GM19455 (cell line): Measurements from ENCODE around the gene TPPP2.

Source experiments
- ATAC-seq: cut with Tn5 transposase; IDR thresholded peaks from one replicate; pipeline ENCODE4 v1.9.1; 2021; ENCODE audit not compliant: unreplicated experiment

TPPP2 gene

GRCh38 chr14:21056520-21057163 lies 26.6 kb downstream of the TPPP2 start:
- ATAC-seq = no peak

DNA sequence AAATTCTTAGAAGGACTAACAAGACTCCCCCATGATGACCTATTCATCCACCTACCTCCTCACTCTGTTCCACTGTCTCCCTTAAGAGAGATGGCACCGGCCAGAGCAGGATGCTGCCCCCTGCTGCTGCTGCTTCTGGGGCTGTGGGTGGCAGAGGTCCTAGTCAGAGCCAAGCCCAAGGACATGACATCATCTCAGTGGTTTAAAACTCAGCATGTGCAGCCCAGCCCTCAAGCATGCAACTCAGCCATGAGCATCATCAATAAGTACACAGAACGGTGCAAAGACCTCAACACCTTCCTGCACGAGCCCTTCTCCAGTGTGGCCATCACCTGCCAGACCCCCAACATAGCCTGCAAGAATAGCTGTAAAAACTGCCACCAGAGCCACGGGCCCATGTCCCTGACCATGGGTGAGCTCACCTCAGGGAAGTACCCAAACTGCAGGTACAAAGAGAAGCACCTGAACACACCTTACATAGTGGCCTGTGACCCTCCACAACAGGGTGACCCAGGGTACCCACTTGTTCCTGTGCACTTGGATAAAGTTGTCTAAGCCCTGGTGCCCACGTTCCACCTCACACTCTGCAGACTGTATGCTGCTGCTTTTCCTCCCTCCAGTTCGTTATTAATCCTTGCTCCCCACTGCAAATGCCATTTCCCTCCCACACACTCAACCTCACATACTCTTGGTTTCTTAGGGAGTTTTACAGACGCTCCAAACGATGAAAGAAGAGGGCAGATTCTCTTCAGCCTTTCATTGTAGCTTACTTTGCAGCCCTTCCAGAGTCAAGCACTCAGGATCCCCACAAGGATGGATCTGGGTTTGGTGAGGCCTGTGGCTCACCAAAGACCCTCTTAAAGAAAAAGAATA lies 28.0 kb downstream of the TPPP2 start, which contains the start of gene RNASE8:
Gene RNASE8 (plus strand): TSS at position 20 of the 873 bp plus-strand sequence. CDS start 71 bp downstream, at position 91.
- no peak for ATAC-seq

DNA sequence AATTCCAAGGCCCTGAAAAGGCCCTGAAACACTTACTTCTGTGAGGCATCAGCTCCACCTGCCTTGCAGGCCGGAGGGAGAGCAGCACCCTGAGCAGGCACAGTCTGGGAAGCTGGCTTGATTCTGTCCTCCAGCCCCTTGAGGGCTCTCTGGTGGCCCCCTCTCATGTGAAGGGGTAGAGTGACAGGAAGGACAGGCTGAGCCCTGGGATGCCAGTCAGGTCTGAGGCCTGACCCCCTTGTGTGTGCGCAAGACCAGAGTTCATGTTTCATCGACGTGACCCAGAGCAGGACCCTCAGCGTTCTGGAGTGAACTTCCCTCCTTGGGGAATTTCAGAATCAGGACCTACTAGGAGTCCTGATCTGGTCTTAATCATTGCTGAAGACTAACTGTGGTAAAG lies 28.9 kb downstream of the TPPP2 start:
- no peak for ATAC-seq

DNA sequence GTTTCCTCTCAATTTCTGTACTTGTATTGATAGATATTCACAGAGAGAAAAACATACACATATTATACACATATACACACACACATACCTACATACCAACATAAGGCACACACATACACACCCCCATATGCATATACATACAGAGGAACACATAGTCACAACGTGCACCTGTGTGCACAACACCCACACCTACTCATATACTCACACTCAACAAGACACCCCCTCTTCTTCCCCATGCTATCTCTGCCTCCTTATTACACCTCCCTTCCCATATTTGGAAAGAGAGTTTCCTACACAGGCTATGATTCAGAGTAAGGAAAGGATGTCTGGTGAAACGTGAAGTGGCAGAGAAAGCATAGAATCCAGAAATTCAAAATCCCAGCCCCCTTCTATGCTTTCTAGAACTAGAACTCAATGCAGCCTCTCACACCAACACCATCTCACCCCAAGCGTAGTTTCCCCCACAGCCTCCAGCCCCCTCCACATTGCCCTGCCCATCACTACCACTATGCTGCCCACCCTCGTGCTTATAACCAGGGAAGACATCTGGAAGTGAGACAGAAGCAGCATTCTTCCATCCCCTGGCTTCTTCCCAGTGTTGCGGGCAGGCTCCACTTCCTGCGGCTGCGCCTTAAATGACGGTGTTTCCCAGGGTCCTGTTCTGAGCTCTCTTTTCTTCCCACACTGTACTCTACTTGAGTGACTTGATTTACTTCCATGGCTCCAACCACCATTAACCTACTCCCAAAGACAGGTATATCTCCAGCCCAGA lies 30.0 kb downstream of the TPPP2 start:
- ATAC-seq = no peak

DNA sequence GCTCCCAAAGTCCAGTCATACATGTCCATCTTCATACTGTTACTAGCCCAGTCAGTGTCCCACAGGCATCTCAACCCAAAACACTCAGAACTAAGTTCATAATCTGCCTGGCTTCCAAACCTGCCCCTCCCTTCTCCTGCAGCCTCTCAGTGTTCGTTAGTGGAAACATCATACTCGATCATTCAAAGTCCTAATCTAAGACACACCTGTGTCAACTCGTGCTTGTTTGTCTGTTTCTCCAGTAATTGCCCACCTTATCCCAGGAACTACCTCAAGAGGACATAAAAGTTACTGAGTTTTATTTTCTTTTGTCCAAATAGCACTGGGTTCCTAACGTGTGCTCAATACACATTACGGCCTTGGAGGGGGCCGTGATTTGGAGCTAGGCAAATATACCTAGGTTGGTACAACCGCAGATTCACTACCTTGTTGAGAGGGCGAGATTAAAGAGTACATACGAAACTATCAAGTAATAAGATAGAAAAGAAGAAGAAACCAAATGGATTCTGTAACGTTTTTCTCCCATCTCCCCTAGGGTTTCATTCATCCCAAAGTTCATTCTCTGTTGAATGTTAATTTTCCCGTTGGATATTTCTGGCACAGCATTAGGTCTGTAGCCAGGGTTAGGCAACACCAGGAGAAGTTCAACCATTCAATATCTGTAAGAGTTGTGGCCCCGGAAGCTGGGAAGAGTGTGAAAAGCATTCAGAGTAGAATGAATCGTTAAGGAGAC lies 30.8 kb downstream of the TPPP2 start:
- ATAC-seq = no peak

- no peak for ATAC-seq
These were observed 31.3 kb downstream of the TPPP2 start for GRCh38 chr14:21061347-21061668.

DNA sequence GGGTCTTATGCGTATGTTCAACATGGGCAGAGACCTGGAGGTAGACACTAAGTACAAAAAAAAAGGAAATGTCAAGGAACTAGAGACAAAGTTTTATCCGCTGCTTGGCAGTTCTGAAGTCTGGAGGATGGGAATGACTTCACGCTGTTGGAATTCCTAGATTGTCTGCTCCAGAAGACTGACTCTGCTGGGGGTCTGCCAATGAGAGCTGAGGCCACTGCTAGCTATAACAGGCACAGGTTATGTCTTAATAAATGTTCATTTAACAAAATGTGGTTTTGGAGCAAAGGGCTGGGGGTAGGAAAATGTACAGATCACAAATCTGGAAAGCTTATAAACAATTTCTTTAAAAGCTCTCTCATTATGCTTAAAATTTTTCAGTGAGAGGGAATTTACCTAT lies 33.5 kb downstream of the TPPP2 start:
- ATAC-seq = no peak

- no peak for ATAC-seq
These were observed 37.0 kb downstream of the TPPP2 start for GRCh38 chr14:21066882-21067502.

- no peak for ATAC-seq
These were observed 38.7 kb downstream of the TPPP2 start for GRCh38 chr14:21068521-21069387.

- no peak for ATAC-seq
These were observed 39.5 kb downstream of the TPPP2 start for GRCh38 chr14:21069388-21070082.

DNA sequence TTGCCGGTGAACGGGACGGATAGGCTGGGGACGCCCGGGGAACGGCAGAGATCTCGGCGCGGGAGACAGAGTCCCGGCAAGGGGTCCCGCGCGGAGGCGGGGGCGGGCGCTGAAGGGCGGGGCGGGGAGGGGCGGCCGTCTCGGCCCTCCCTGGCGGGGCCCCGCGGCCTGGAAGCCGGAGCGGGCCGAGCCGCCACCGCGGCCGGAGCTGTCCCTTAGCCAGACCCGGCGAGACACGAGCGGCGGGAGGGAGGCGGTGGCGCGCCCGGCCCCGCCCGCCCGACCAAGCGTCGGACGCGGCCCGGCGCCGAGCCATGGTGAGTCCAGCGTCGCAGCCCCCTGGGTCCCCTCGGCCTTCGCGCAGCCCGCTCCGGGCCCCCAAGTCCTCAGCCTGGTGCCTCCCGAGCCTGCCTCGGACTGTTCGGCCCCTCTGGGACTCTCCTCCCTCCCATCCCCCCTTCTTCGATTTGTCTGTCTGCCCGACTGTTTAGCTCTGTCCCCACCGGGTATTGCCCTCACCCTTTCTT lies 40.1 kb downstream of the TPPP2 start, which contains the start of gene ARHGEF40:
Gene ARHGEF40 (plus strand): TSS at position 222 of the 527 bp plus-strand sequence. CDS start 93 bp downstream, at position 315.
- no peak for ATAC-seq

- ATAC-seq = peak; percentile 22
These were observed 40.7 kb downstream of the TPPP2 start for GRCh38 chr14:21070610-21071224.

DNA sequence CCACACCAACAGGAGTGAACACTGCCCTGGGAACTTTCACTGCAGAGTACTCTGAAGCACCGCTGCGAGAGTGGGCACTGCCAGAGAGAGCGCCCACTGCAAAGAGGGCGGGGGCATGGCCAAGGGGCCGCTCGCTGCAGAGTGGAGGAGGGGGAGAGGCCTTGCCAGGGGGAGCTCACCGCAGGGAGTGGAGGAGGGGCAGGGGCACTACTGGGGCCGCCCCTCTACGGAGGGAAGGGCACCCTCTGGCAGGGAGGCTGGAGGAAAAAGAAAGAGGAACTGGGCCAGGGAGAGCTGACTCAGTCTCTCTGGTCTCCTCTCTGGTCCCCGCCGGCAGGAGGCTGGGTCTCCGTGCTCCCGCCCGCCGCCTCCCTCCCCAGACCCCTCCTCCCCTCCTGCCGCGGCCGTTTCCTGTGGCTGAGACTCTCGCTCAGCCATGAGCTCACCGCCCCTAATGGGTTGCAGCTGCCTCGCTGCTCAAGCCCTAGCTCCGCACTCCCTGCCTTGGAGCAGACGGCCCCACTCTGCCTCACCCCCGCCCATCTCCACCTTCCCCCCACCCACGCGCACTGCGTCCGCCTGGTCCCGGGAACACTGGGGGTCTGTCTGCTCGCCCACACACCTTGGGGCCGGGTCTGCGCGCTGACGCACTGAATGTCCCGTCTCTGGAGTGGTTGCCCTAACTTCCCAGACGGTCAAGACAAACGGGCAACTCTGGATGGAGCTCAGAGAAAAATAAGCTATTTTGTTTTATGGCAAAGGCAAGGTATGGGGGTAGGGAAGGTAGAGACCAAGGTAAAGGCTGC lies 41.4 kb downstream of the TPPP2 start:
- ATAC-seq = peak; percentile 58

DNA sequence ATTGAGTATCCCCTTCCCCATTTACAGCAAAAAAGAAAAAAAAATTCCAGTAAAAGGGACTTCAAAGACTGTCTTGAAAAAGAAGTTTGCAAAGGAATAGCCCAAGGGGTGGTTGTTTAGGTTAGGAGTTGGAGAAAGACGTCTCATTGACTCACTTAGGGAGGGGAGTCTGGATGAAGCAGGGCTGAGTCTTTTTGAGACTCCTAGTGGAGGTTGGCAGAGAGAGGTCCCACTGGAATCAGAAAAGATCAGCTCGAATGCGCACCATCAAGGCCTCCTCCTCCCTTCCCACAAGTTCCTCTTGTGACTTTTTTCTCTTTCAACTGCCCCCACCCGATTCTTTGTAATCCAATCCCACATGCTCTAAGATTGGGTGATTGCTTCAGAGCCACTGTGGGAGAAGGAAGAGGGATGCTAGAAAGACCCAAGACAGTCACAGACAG lies 42.0 kb downstream of the TPPP2 start:
- ATAC-seq = no peak

GRCh38 chr14:21072781-21073339 lies 42.8 kb downstream of the TPPP2 start:
- no peak for ATAC-seq

DNA sequence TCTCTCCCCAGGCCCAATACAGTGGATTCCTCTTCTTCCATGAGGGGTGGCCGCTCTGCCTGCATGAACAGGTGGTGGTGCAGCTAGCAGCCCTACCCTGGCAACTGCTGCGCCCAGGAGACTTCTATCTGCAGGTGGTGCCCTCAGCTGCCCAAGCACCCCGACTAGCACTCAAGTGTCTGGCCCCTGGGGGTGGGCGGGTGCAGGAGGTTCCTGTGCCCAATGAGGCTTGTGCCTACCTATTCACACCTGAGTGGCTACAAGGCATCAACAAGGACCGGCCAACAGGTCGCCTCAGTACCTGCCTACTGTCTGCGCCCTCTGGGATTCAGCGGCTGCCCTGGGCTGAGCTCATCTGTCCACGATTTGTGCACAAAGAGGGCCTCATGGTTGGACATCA lies 43.9 kb downstream of the TPPP2 start:
- ATAC-seq = no peak
